SH-SY5Y (cell line): ENCODE results near the gene RTP2.

Source experiments
- GATA2 ChIP-seq: IDR thresholded peaks from 2 replicates; pipeline ENCODE4 v1.6.1; 2011; ENCODE audit warnings: mild to moderate bottlenecking, low read depth, low read length
- GATA3 ChIP-seq: IDR thresholded peaks from 2 replicates; pipeline ENCODE4 v1.6.1; 2011; ENCODE audit warnings: low read depth, mild to moderate bottlenecking, low read length, moderate library complexity

The RTP2 gene

GRCh38 chr3:187742351-187743171, 40.2 kb upstream of the RTP2 start:
- TF ChIP-seq GATA3 (no peak), GATA2 (no peak)

- no peak for TF ChIP-seq GATA3
- no peak for TF ChIP-seq GATA2
Observed at GRCh38 chr3:187741403-187742350, 39.3 kb upstream of the RTP2 start.

GRCh38 chr3:187740421-187741399, 38.4 kb upstream of the RTP2 start:
- TF ChIP-seq GATA2 = no peak
- TF ChIP-seq GATA3 = no peak

GRCh38 chr3:187739561-187740332, 37.4 kb upstream of the RTP2 start:
- TF ChIP-seq GATA3 (no peak), GATA2 (no peak)

GRCh38 chr3:187739094-187739560, 36.8 kb upstream of the RTP2 start:
- TF ChIP-seq GATA2 (no peak), GATA3 (no peak)

- TF ChIP-seq GATA2 (no peak), GATA3 (no peak)
Observed at GRCh38 chr3:187738331-187739093, 36.2 kb upstream of the RTP2 start.

GRCh38 chr3:187738071-187738330, 35.6 kb upstream of the RTP2 start:
- no peak for TF ChIP-seq GATA2
- TF ChIP-seq GATA3 = no peak

GRCh38 chr3:187737368-187738070, 35.2 kb upstream of the RTP2 start:
- TF ChIP-seq GATA3 = no peak
- TF ChIP-seq GATA2 = no peak

- TF ChIP-seq GATA3 (no peak), GATA2 (no peak)
Observed at GRCh38 chr3:187737006-187737367, 34.6 kb upstream of the RTP2 start.

GRCh38 chr3:187736418-187736871, 34.1 kb upstream of the RTP2 start:
- TF ChIP-seq GATA3 = no peak
- TF ChIP-seq GATA2 = no peak

- TF ChIP-seq GATA2 (no peak), GATA3 (no peak)
Observed at GRCh38 chr3:187735837-187736236, 33.5 kb upstream of the RTP2 start.

GRCh38 chr3:187735383-187735782, 33.0 kb upstream of the RTP2 start:
- TF ChIP-seq GATA3 = no peak
- no peak for TF ChIP-seq GATA2

- no peak for TF ChIP-seq GATA3
- TF ChIP-seq GATA2 = no peak
Observed at GRCh38 chr3:187734841-187735240, 32.5 kb upstream of the RTP2 start.
